Hepatocyte (in vitro differentiated cells): Measurements from ENCODE around the gene RCAN2. TPM values are rescaled to one million over a fixed set of nuclear protein-coding genes. Genes with fewer than 3 reads are reported as not detected.

Experiments
- DNase-seq: peaks from one replicate; pipeline ENCODE4 v3.0.0-alpha.2; 2016; ENCODE audit warnings: low spot score
- H2AFZ ChIP-seq: fragments of 200-600 bp; sonication (generic); 2 replicates; pipeline ENCODE4 v1.6.0; 2016; ENCODE audit warnings: antibody characterized with exemption, mild to moderate bottlenecking
- H3K27ac ChIP-seq: fragments of 200-600 bp; sonication (generic); 2 replicates; pipeline ENCODE4 v1.5.1; 2016; ENCODE audit warnings: mild to moderate bottlenecking
- H3K27me3 ChIP-seq: fragments of 200-600 bp; sonication (generic); 2 replicates; pipeline ENCODE4 v1.6.1; 2016
- H3K36me3 ChIP-seq: fragments of 200-600 bp; sonication (generic); replicated peaks from 2 replicates; pipeline ENCODE4 v1.5.1; 2016; ENCODE audit warnings: low read depth; ENCODE audit not compliant: insufficient read depth
- H3K4me1 ChIP-seq: fragments of 200-600 bp; sonication (generic); 2 replicates; pipeline ENCODE4 v1.5.1; 2016; ENCODE audit warnings: mild to moderate bottlenecking, moderate library complexity; ENCODE audit not compliant: insufficient read depth
- H3K4me2 ChIP-seq: fragments of 200-600 bp; sonication (generic); 2 replicates; pipeline ENCODE4 v1.6.0; 2016
- H3K4me3 ChIP-seq: fragments of 200-600 bp; sonication (generic); 2 replicates; pipeline ENCODE4 v1.5.1; 2016; ENCODE audit warnings: mild to moderate bottlenecking
- H3K79me2 ChIP-seq: fragments of 200-600 bp; sonication (generic); 2 replicates; pipeline ENCODE4 v1.6.0; 2017; ENCODE audit warnings: mild to moderate bottlenecking
- H3K9me2 ChIP-seq: fragments of 200-600 bp; sonication (generic); replicated peaks from 2 replicates; pipeline ENCODE4 v1.6.0; 2017; ENCODE audit warnings: mild to moderate bottlenecking; ENCODE audit not compliant: insufficient read depth
- H3K9me3 ChIP-seq: fragments of 200-600 bp; sonication (generic); 2 replicates; pipeline ENCODE4 v1.5.1; 2016; ENCODE audit warnings: low read depth, mild to moderate bottlenecking
- H4K20me1 ChIP-seq: fragments of 200-600 bp; sonication (generic); 2 replicates; pipeline ENCODE4 v1.6.0; 2016; ENCODE audit warnings: mild to moderate bottlenecking; ENCODE audit not compliant: insufficient read depth, poor library complexity, severe bottlenecking
- CTCF ChIP-seq: fragments of 200-600 bp; sonication (generic); IDR thresholded peaks from 2 replicates; pipeline ENCODE4 v1.5.1; 2016; ENCODE audit warnings: antibody characterized with exemption, mild to moderate bottlenecking; ENCODE audit not compliant: poor library complexity
- EZH2 ChIP-seq: fragments of 200-600 bp; sonication (generic); IDR thresholded peaks from 2 replicates; pipeline ENCODE4 v1.6.1; 2016; ENCODE audit warnings: antibody characterized with exemption, mild to moderate bottlenecking, borderline replicate concordance
- EZH2phosphoT487 ChIP-seq: fragments of 200-600 bp; sonication (generic); IDR thresholded peaks from one replicate; pipeline ENCODE4 v1.6.1; 2018; ENCODE audit warnings: antibody characterized with exemption, mild to moderate bottlenecking, low read depth, moderate library complexity; ENCODE audit not compliant: unreplicated experiment, severe bottlenecking
- WGBS: methylation state at CpG from one replicate; pipeline ENCODE4 v1.1.6; 2016; ENCODE audit warnings: low lambda C conversion rate; ENCODE audit errors: missing lambda C conversion rate; 5-methylcytosine and 5-hydroxymethylcytosine counted together
- polyA plus RNA-seq: library from polyadenylated mRNA; unstranded; fragments of >200 nt; fragmentation: Nextera tagmentation; extraction: Ambion mirVana; gene quantifications from 2 replicates; pipeline ENCODE4 v1.2.1, GENCODE V29; 2016
- total RNA-seq: library from RNA; depleted of rRNA; stranded (reverse); fragments of >200 nt; gene quantifications from 2 replicates; pipeline ENCODE4 v1.2.3, GENCODE V29; 2014

The RCAN2 gene
- total and polyA plus RNA-seq, 2 experiments from 2014 or later: 5.0 to 6.6 TPM

DNA sequence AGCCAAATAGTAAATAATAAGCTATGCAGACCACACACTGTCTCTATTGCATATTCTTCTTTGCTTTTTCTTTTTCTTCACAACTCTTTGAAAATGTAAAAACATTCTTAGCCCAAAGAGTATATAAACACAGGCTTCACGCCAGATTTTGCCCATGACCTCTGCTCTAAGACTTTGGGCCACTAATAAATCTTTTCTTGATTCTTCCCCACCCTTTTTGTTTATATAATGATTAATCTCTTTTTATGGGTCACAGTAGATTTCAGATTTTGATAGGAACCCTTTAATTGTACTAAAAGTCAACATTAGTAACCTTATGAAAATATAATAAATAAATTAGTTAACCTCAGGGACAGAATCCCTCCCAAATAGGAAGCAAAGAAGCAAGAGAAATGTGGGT, 304.7 kb downstream of the RCAN2 start:
- Histone ChIP-seq H2AFZ (no peak overlapping the region), H3K4me3 (no peak overlapping the region), H3K36me3 (no peaks in the 10 kb centered on the region), H4K20me1 (no peaks in the 10 kb centered on the region), H3K4me1 (peaks cover 7% of the 10 kb centered on the region), H3K9me2 (no peaks in the 10 kb centered on the region), H3K9me3 (no peaks in the 10 kb centered on the region), H3K4me2 (no peak overlapping the region), H3K27me3 (no peaks in the 10 kb centered on the region), H3K79me2 (no peaks in the 10 kb centered on the region), H3K27ac (no peak overlapping the region)
- TF ChIP-seq EZH2 (no peak), EZH2phosphoT487 (no peak), CTCF (no peak)
- no peak for DNase-seq
- WGBS: 55% methylated on average over 1 of the region's 1 CpG

DNA sequence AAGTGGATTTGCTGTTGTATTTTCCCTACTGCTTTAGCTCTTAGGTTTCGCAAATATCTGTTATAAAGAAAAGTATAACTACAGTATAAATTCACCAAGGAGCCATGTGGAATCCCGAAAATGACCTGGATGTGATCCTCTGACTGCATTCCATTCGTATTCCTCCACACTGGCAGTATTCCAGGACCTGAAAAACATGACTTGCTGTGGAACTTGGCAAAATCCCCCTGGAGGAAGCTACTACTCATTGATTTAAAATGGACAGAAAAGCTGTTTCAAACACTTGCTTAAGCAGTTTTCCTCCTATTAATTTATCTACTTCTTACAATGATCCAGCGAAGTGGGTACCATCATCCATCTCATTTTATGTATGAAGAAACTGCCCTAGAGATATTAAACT, 307.1 kb downstream of the RCAN2 start:
- H4K20me1 ChIP-seq: no peaks in the 10 kb centered on the region
- no peak overlapping the region for H3K27ac ChIP-seq
- no peak for TF ChIP-seq EZH2phosphoT487
- TF ChIP-seq EZH2: no peak
- no peak for TF ChIP-seq CTCF
- 59% methylated on average over 4 of the region's 4 CpGs for WGBS
- no peak overlapping the region for H3K4me2 ChIP-seq
- no peaks in the 10 kb centered on the region for H3K9me2 ChIP-seq
- H2AFZ ChIP-seq: no peak overlapping the region
- H3K4me3 ChIP-seq: no peak overlapping the region
- no peaks in the 10 kb centered on the region for H3K36me3 ChIP-seq
- no peaks in the 10 kb centered on the region for H3K79me2 ChIP-seq
- no peaks in the 10 kb centered on the region for H3K27me3 ChIP-seq
- H3K9me3 ChIP-seq: no peaks in the 10 kb centered on the region
- DNase-seq: peak; percentile 16
- H3K4me1 ChIP-seq: peaks cover 7% of the 10 kb centered on the region

DNA sequence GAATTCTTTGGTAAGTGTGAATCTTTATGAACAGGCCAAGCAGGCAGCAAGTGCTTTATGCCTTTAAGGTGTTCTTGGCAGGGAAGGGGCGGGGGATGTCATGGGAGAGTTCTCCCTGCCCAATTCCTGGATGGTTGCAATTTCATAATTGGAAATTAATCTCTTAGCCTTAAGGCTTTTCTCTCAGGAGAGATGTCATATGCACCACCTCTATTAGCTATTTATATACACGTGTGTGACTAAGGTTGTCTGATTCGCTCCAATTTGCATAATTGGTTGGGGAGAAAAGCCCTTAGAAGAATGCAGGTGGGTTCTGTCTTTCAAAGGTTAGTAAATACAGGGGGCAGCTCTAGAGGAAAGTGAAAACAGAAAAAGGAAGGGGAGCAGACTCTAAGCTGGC, 315.3 kb downstream of the RCAN2 start:
- no peaks in the 10 kb centered on the region for H3K36me3 ChIP-seq
- no peak overlapping the region for H3K4me2 ChIP-seq
- WGBS: 77% methylated on average over 3 of the region's 3 CpGs
- H3K9me3 ChIP-seq: no peaks in the 10 kb centered on the region
- H3K4me1 ChIP-seq: no peaks in the 10 kb centered on the region
- H4K20me1 ChIP-seq: no peaks in the 10 kb centered on the region
- H2AFZ ChIP-seq: no peak overlapping the region
- H3K27me3 ChIP-seq: no peaks in the 10 kb centered on the region
- H3K4me3 ChIP-seq: no peak overlapping the region
- H3K9me2 ChIP-seq: no peaks in the 10 kb centered on the region
- TF ChIP-seq EZH2: no peak
- TF ChIP-seq CTCF: no peak
- TF ChIP-seq EZH2phosphoT487: no peak
- no peaks in the 10 kb centered on the region for H3K79me2 ChIP-seq
- DNase-seq: no peak
- H3K27ac ChIP-seq: no peak overlapping the region

- Histone ChIP-seq H3K4me3 (no peak overlapping the region), H3K79me2 (no peaks in the 10 kb centered on the region), H3K9me2 (no peaks in the 10 kb centered on the region), H3K27ac (no peak overlapping the region), H3K9me3 (no peaks in the 10 kb centered on the region), H4K20me1 (no peaks in the 10 kb centered on the region), H3K36me3 (no peaks in the 10 kb centered on the region), H3K4me2 (no peak overlapping the region), H3K4me1 (no peaks in the 10 kb centered on the region), H3K27me3 (no peaks in the 10 kb centered on the region), H2AFZ (no peak overlapping the region)
- 89% methylated on average over 4 of the region's 4 CpGs for WGBS
- no peak for TF ChIP-seq EZH2phosphoT487
- no peak for TF ChIP-seq EZH2
- no peak for TF ChIP-seq CTCF
- DNase-seq: no peak
Measured at GRCh38 chr6:46175446-46175845, 315.8 kb downstream of the RCAN2 start.
